Middle frontal gyrus (tissue), 1 donor: ENCODE data around the gene ARSD.
"Not testable (repeated sequence)": the region's sequence is repeated elsewhere in the genome, so short reads cannot be mapped to it uniquely, and the experiment has no call there.

Experiments used
- DNase-seq: peaks from one replicate; pipeline ENCODE4 v3.0.0-alpha.2; 2015; ENCODE audit warnings: low spot score; ENCODE audit errors: extremely low spot score

Gene ARSD

GRCh38 chrX:2934715-2935710 is 5.9 kb upstream of the ARSD start:
- no peak for DNase-seq

GRCh38 chrX:2933125-2933900 is 4.2 kb upstream of the ARSD start:
- no peak for DNase-seq

- no peak for DNase-seq
Measured at GRCh38 chrX:2931612-2932011, 2.5 kb upstream of the ARSD start.

GRCh38 chrX:2931155-2931554 is 2.0 kb upstream of the ARSD start:
- DNase-seq, result no peak

- no peak for DNase-seq
Measured at GRCh38 chrX:2928191-2928582, 952 bp downstream of the ARSD start.

- no peak for DNase-seq
Measured at GRCh38 chrX:2926664-2927275, 2.4 kb downstream of the ARSD start.

GRCh38 chrX:2926255-2926654 is 2.9 kb downstream of the ARSD start:
- DNase-seq, result not testable (repeated sequence)

- no peak for DNase-seq
Measured at GRCh38 chrX:2924151-2924550, 5.0 kb downstream of the ARSD start.

- no peak for DNase-seq
Measured at GRCh38 chrX:2921750-2922149, 7.4 kb downstream of the ARSD start.

GRCh38 chrX:2921193-2921592 is 7.9 kb downstream of the ARSD start:
- no peak for DNase-seq

GRCh38 chrX:2917767-2918166 is 11.4 kb downstream of the ARSD start:
- DNase-seq, result no peak

GRCh38 chrX:2913118-2913517 is 16.0 kb downstream of the ARSD start:
- DNase-seq, result no peak

GRCh38 chrX:2910109-2910508 is 19.0 kb downstream of the ARSD start:
- DNase-seq, result no peak

GRCh38 chrX:2908125-2908685 is 20.9 kb downstream of the ARSD start:
- no peak for DNase-seq

GRCh38 chrX:2907295-2907694 is 21.8 kb downstream of the ARSD start:
- no peak for DNase-seq

- no peak for DNase-seq
Measured at GRCh38 chrX:2903366-2903765, 25.8 kb downstream of the ARSD start.

GRCh38 chrX:2902841-2903240 is 26.3 kb downstream of the ARSD start:
- no peak for DNase-seq

- no peak for DNase-seq
Measured at GRCh38 chrX:2901367-2902036, 27.6 kb downstream of the ARSD start.

GRCh38 chrX:2898846-2899512 is 30.2 kb downstream of the ARSD start:
- no peak for DNase-seq
